GM13977 (cell line): Measurements from ENCODE around the gene IRF5.

ENCODE experiments used
- DNase-seq: peaks from one replicate; pipeline ENCODE4 v3.0.0; 2012; ENCODE audit warnings: low spot score
- in situ Hi-C: fragments of 300-500 bp; cut with MboI; formaldehyde crosslinking; loops from one replicate; pipeline ENCODE4 v1.12.0; 2022; ENCODE audit warnings: low sequenced_read_pairs, low pct_unique_long_range_greater_than_20kb, mixed read lengths, inconsistent platforms; ENCODE audit not compliant: unreplicated experiment
- TF ChIP-seq, protein P1 (sequence below): IDR thresholded peaks from 2 replicates; pipeline ENCODE4 v1.5.1; 2012; ENCODE audit warnings: mild to moderate bottlenecking, control low read depth; ENCODE audit not compliant: insufficient read depth; ENCODE audit errors: extremely low read depth, missing control alignments

Gene IRF5

DNA sequence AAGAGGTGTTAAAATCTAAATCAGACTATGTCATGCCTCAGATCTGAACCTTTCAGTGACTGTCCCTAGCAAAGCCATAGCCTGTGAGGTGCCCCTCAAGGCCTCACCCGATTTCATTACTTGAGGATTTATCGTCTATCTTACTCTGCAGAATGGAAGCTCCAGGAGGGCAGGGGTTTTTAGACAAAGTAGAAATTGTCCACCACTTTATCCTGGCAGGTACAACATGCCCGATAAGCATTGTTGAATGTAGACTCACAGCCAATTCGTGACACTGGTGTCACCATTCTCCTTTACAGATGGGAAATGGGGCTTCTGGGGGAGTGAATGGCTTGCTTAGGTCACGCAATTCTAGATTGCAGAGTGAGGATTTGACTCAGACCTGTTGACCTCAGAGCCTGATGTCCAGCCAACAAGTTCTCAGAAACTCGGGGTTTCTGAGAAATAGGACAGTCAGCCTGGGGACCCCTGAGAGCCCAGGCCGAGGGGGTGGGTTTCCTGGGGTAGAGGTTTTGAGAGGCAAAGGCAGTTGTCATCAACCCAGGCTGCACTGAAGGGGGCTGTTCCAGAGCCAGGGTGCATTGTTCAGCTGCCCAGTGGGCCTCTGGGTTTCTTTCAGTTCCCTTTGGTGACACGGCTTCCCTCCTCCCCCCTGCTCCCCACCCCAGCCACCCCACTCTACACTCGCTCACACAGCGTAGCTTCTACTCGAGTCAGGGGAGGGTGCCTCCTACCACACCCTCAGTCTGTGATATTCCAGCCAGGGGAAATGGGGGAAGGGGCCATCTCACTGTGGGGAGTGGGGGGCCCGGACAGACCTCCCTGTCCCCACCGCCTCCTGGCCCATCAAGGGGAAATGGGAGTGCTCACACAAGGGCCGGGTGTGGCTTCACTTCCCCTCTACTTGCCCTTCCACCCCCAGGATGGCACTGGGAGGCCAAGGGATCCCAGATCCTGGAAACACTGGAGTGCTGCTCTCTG lies 3.1 kb upstream of the IRF5 start:
- DNase-seq = peak; percentile 76
- in situ Hi-C loops = no loop called here
- TF ChIP-seq, protein P1, sequence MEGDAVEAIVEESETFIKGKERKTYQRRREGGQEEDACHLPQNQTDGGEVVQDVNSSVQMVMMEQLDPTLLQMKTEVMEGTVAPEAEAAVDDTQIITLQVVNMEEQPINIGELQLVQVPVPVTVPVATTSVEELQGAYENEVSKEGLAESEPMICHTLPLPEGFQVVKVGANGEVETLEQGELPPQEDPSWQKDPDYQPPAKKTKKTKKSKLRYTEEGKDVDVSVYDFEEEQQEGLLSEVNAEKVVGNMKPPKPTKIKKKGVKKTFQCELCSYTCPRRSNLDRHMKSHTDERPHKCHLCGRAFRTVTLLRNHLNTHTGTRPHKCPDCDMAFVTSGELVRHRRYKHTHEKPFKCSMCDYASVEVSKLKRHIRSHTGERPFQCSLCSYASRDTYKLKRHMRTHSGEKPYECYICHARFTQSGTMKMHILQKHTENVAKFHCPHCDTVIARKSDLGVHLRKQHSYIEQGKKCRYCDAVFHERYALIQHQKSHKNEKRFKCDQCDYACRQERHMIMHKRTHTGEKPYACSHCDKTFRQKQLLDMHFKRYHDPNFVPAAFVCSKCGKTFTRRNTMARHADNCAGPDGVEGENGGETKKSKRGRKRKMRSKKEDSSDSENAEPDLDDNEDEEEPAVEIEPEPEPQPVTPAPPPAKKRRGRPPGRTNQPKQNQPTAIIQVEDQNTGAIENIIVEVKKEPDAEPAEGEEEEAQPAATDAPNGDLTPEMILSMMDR = no peak

DNA sequence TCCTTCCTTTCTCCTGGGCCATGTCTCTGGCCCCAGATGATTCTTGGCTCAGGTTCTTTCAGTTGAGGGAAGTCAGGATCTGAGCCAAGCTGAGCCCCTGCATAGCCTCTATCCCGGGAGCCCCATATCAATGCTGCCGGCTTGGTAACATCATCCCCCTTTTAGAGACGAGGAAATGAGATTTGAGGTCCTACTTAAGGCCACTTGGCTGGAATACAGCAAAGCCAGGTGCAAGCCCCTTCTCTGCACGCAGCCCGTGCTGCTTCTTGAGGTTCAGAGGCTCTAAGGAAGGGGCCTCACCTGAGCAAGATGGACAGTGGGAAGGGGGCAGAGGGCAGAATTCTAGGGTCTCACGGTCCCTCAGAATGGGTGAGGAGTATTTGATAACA lies 2.4 kb upstream of the IRF5 start:
- DNase-seq = no peak
- TF ChIP-seq, protein P1 = no peak
- in situ Hi-C loops = no loop called here

DNA sequence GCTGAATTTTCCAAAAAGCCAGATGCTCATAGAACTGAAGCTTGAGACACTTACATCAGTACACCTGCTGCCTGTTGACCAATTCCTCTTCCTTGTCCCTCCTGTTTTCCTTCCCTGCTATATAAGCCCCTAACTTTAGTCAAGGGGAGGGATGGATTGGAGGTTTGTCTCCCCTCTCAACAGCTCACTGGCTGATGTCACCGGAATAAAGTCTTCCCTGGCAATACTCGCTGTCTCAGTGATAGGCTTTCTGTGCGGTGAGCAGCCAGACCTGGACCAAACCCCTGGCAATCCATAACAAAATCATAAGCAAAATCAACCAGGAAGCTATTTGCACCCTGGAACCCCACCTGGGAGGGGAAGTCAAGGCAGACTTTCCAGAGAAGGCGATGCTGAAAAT lies 929 bp upstream of the IRF5 start:
- in situ Hi-C loops = no loop called here
- DNase-seq = no peak
- TF ChIP-seq, protein P1 = no peak

DNA sequence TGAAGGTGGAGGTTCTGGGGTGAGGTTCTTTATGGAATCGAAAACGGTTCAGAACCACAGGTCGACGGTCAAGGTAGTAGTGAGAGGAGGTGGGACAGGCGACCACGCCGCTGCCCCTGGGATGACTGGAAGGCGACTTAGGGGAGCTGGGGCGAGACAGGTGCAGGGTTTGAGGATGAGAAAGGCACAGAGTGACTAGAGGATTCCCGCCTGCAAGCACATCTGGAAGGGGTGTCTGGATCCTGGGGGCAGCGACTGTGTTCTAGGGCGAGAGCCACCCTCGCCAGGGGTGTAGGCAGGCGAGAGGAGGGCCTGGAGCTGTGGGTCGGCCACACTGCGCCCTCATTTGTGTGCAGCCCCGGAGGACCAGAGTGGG lies 468 bp upstream of the IRF5 start:
- in situ Hi-C loops = no loop called here
- DNase-seq = no peak
- TF ChIP-seq, protein P1 = no peak

DNA sequence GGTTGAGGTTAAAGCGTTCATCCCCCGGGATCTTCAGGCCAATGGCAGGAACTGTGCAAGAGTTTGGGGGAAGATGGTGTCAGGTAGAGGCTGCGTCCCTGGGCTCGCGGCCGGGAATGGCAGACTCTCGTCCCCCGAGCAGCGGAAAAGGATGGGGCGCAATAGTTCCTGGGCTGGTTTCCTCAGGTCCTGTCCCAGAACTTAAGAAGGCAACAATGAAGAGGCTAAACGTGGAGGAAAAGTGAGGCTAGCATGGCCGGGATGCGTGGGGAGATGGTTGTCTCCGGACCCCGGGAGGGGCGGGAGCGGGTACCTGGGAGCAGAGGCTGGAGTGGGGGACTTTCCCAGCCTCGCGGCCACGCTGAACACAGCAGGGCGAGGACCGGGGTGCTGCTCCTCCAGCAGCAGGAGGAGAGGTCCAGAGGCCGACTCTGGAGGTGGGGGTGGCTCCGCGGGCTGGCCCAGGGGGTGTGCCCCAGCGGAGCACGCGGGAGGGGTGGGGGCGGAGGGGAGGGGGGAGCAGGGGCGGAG lies 882 bp downstream of the IRF5 start:
- TF ChIP-seq, protein P1 = no peak
- DNase-seq = no peak
- in situ Hi-C loops = no loop called here

DNA sequence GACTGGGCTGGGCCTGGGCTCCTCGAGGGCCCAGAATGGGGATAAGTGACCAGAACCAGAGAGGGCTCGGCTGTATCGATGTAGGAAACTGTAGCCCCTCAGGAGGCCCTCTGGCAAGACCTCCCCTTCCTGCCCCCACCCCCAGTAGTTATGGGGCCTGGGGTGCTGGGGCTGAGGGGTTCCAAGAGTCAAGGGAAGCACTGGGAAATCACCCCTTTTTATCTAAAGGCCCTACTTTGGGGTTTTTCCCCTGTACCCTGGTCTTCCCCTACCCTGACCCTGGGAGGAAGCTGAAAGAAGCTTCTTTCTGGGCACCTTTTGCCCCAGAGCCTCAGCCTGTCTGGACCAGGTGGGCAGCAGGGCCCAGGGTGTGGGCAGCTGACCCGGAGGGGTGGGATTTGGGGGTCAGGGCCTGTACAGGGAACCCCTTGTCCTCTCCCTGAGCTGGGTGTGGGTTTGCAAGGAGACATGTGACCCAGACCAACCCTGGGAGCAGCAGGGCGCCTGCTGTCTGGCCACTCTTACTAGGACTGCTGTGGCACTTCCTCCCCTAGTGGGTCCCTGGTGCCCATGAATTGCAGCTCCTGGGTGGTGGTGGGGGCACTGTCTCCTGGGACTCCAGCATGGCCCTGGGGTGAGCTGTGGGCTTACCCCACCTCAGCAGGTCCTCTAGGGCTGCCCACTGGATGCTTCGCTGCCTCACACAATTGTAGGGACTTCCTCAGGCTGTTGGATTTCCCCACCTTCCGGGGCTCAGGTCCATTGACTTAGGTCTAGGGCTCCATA lies 1.5 kb downstream of the IRF5 start:
- DNase-seq = peak; percentile 75
- in situ Hi-C loops = no loop called here
- TF ChIP-seq, protein P1 = no peak
